A673 (cell line): ENCODE data around the gene WNT16. TPM values are rescaled to one million over a fixed set of nuclear protein-coding genes. Genes with fewer than 3 reads are reported as not detected.

ENCODE experiments used
- BruUV-seq: library from RNA; stranded (reverse); fragments of 400-500 nt; replicated peaks from 2 replicates; lab custom pipeline; 2021; lab: Mats Ljungman, UMichigan
- CTCF ChIA-PET: fragments of 300-600 bp; sonication (Branson Sonifier 250); formaldehyde crosslinking; loops from one replicate; lab custom pipeline; 2022; ENCODE audit warnings: antibody characterized with exemption; lab: Charles Lee
- POLR2A ChIA-PET: fragments of 300-600 bp; sonication (Branson Sonifier 250); formaldehyde crosslinking; loops from one replicate; lab custom pipeline; 2022; ENCODE audit warnings: antibody characterized with exemption; ENCODE audit not compliant: low non-redundant PET; lab: Charles Lee
- DNase-seq: peaks from one replicate; pipeline ENCODE4 v3.0.0-alpha.2; 2015; ENCODE audit warnings: low spot score
- H3K27ac ChIP-seq: fragments of 200-600 bp; sonication (generic); 2 replicates; pipeline ENCODE4 v1.5.1; 2016; ENCODE audit warnings: mixed run types, low read depth, mild to moderate bottlenecking, mixed read lengths, antibody characterized with exemption, low read length; ENCODE audit not compliant: poor library complexity, severe bottlenecking
- H3K27me3 ChIP-seq: fragments of 200-600 bp; sonication (generic); replicated peaks from 2 replicates; pipeline ENCODE4 v1.6.1; 2017; ENCODE audit warnings: mixed run types, low read depth, mild to moderate bottlenecking, mixed read lengths, antibody characterized with exemption, low read length; ENCODE audit not compliant: insufficient read depth, poor library complexity
- H3K36me3 ChIP-seq: fragments of 200-600 bp; sonication (generic); 2 replicates; pipeline ENCODE4 v1.6.1; 2016; ENCODE audit warnings: mixed run types, mild to moderate bottlenecking, mixed read lengths, antibody characterized with exemption, low read length; ENCODE audit not compliant: insufficient read depth, poor library complexity, severe bottlenecking
- H3K4me1 ChIP-seq: fragments of 200-600 bp; sonication (generic); 2 replicates; pipeline ENCODE4 v1.6.1; 2017; ENCODE audit warnings: mixed run types, mild to moderate bottlenecking, mixed read lengths, antibody characterized with exemption, low read length; ENCODE audit not compliant: insufficient read depth, poor library complexity, severe bottlenecking
- H3K4me3 ChIP-seq: fragments of 200-600 bp; sonication (generic); 2 replicates; pipeline ENCODE4 v1.5.1; 2016; ENCODE audit warnings: low read depth, mixed run types, mild to moderate bottlenecking, mixed read lengths, low read length; ENCODE audit not compliant: poor library complexity, severe bottlenecking
- H3K9me3 ChIP-seq: fragments of 200-600 bp; sonication (generic); 2 replicates; pipeline ENCODE4 v1.6.1; 2016; ENCODE audit warnings: mixed run types, low read depth, mild to moderate bottlenecking, mixed read lengths, antibody characterized with exemption, low read length; ENCODE audit not compliant: poor library complexity, severe bottlenecking
- EZH2 ChIP-seq: fragments of 200-600 bp; sonication (generic); IDR thresholded peaks from 2 replicates; pipeline ENCODE4 v1.6.1; 2017; ENCODE audit warnings: borderline replicate concordance, low read depth, mild to moderate bottlenecking, mixed read lengths, antibody characterized with exemption, low read length; ENCODE audit not compliant: poor library complexity, severe bottlenecking
- intact Hi-C: fragments of 100-400 bp; cut with micrococcal nuclease; formaldehyde crosslinking; loops from one replicate; pipeline ENCODE4 v1.10.0; 2022; ENCODE audit not compliant: unreplicated experiment
- total RNA-seq: library from RNA; stranded (reverse); gene quantifications from 2 replicates; pipeline ENCODE4 v1.2.3, GENCODE V29; 2021
- TF ChIP-seq, protein P1 (sequence below): fragments of 300-800, 200-600 bp; sonication (generic); conservative IDR thresholded peaks from 2 replicates; pipeline ENCODE4 v1.5.1; 2017; ENCODE audit warnings: low read depth, mild to moderate bottlenecking, antibody characterized with exemption, low read length, moderate library complexity, mixed read lengths

Gene WNT16
- total RNA-seq, 1 experiment from 2014 or later = not detected

DNA sequence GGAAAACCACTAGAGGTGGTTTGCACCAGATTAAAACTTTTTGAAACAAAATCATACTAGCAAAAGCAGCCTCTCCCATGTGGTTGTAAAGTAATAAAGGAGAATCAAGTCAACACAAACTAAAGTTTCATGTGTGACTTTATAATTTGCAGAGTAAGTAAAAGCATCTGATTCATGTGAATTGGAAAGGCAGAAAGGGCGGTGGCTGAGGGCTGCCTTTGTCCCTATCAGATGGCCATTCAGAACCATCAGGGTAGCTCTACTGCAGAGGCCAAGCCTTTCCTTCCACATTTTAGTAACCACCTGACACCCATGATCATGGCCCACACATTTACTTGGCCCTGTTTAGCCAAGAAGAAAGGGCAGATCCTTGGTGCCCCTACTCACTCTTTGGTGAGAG lies 15.7 kb downstream of the WNT16 start:
- no TSS peak for BruUV-seq
- H3K9me3 ChIP-seq = no peaks in the 10 kb centered on the region
- intact Hi-C loops = no loop called here
- no peaks in the 10 kb centered on the region for H3K36me3 ChIP-seq
- ChIA-PET POLR2A (no interaction called here), CTCF (no interaction called here)
- no peak overlapping the region for H3K27ac ChIP-seq
- TF ChIP-seq, protein P1, sequence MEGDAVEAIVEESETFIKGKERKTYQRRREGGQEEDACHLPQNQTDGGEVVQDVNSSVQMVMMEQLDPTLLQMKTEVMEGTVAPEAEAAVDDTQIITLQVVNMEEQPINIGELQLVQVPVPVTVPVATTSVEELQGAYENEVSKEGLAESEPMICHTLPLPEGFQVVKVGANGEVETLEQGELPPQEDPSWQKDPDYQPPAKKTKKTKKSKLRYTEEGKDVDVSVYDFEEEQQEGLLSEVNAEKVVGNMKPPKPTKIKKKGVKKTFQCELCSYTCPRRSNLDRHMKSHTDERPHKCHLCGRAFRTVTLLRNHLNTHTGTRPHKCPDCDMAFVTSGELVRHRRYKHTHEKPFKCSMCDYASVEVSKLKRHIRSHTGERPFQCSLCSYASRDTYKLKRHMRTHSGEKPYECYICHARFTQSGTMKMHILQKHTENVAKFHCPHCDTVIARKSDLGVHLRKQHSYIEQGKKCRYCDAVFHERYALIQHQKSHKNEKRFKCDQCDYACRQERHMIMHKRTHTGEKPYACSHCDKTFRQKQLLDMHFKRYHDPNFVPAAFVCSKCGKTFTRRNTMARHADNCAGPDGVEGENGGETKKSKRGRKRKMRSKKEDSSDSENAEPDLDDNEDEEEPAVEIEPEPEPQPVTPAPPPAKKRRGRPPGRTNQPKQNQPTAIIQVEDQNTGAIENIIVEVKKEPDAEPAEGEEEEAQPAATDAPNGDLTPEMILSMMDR = no peak
- H3K27me3 ChIP-seq = no peaks in the 10 kb centered on the region
- no peak for DNase-seq
- H3K4me1 ChIP-seq = peaks cover 9% of the 10 kb centered on the region
- H3K4me3 ChIP-seq = no peak overlapping the region

DNA sequence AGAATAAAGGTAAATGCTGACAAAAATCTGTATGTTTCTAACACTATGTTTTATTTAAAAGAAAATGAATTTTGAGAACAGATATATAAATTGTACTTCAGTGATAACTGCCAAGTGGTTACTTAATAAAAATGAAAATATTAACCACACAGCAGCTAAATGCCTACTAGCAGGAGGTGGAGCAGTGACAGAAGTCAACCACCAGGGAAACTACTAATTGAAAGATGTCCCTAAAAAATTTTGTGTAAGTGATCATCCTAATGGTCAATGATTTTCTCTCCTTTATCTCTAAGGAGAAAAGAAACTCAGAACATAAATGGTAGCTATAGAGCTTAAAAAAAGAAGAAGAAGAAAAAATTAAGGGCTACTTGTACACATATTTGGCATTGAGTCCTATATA lies 22.9 kb downstream of the WNT16 start:
- CTCF ChIA-PET = no interaction called here
- Histone ChIP-seq H3K4me1 (no peaks in the 10 kb centered on the region), H3K27me3 (no peaks in the 10 kb centered on the region), H3K36me3 (no peaks in the 10 kb centered on the region), H3K4me3 (no peak overlapping the region), H3K27ac (no peak overlapping the region), H3K9me3 (no peaks in the 10 kb centered on the region)
- DNase-seq = no peak
- no TSS peak for BruUV-seq
- TF ChIP-seq, protein P1 = peak; percentile 26; the same call in 1 of the 2 replicates
- TF ChIP-seq EZH2 = no peak
- POLR2A ChIA-PET = no interaction called here
- intact Hi-C loops = no loop called here

DNA sequence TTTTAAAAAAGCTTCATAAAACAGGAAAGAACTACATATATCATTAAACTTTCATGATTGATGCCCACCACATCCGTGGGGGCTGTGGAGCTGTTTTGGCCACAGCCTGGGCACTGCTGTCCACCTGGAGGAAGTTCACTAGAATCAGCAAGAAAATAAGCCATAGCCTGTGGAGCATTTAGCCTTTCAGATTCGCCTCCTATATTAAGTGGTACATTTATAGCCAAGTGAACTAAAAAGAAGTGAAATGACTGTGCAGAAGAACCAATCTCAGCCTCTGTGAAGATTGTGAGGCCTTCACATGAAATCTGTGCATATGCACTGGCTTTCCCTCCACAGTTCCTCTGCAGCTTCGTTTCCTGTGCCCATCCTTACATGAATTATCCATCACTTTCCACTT lies 23.5 kb downstream of the WNT16 start:
- peaks cover 4% of the 10 kb centered on the region for H3K36me3 ChIP-seq
- intact Hi-C loops = no loop called here

More for the DNA sequence above, 23.5 kb downstream of the WNT16 start:
- TF ChIP-seq, protein P1 = no peak
- TF ChIP-seq EZH2 = no peak
- no peak for DNase-seq
- Histone ChIP-seq H3K27me3 (no peaks in the 10 kb centered on the region), H3K4me1 (no peaks in the 10 kb centered on the region), H3K27ac (no peak overlapping the region), H3K9me3 (no peaks in the 10 kb centered on the region), H3K4me3 (no peak overlapping the region)
- ChIA-PET POLR2A (no interaction called here), CTCF (interaction anchor here (0.6 kb wide), 1 partner anchor 582 kb away, joined by 10 read pairs; no protein-coding TSS in a partner anchor)
- BruUV-seq = no TSS peak
